HepG2 (cell line): Measurements from ENCODE around the gene SLC19A1. TPM values are rescaled to one million over a fixed set of nuclear protein-coding genes. Genes with fewer than 3 reads are reported as not detected.

Experiments used
- ATF1 ChIP-seq: IDR thresholded peaks from 2 replicates; pipeline ENCODE4 v1.6.1; 2016; ENCODE audit warnings: mild to moderate bottlenecking, control low read depth
- CC2D1A ChIP-seq: sonication (generic); formaldehyde crosslinking; IDR thresholded peaks from 2 replicates; pipeline ENCODE4 v1.8.1; 2023; ENCODE audit warnings: mild to moderate bottlenecking, missing genetic modification reagents
- MAFK ChIP-seq, 2 experiments: IDR thresholded peaks in 1 of 2; conservative IDR thresholded peaks in 1 of 2; 2 replicates each; pipeline ENCODE4 v1.6.1; 2011; ENCODE audit warnings: improper control_type of control experiment in 2 of 2, low read length in 2 of 2
- MIXL1 ChIP-seq: IDR thresholded peaks from 2 replicates; pipeline ENCODE4 v1.6.1; 2016
- SMAD3 ChIP-seq: sonication (generic); formaldehyde crosslinking; IDR thresholded peaks from 2 replicates; pipeline ENCODE4 v1.4.0; 2020; ENCODE audit warnings: missing genetic modification reagents
- SNAI1 ChIP-seq: sonication (generic); formaldehyde crosslinking; IDR thresholded peaks from 2 replicates; pipeline ENCODE4 v1.5.0; 2020; ENCODE audit warnings: mild to moderate bottlenecking, missing genetic modification reagents, borderline replicate concordance
- ZBTB10 ChIP-seq: sonication (generic); formaldehyde crosslinking; IDR thresholded peaks from 2 replicates; pipeline ENCODE4 v1.4.0; 2020; ENCODE audit warnings: missing genetic modification reagents, borderline replicate concordance
- ZNF503 ChIP-seq: sonication (generic); formaldehyde crosslinking; IDR thresholded peaks from 2 replicates; pipeline ENCODE4 v1.4.0; 2020; ENCODE audit warnings: missing genetic modification reagents
- polyA plus RNA-seq, 8 experiments: library from polyadenylated mRNA; depleted of rRNA in 3 of 8; stranded (reverse) in 7 of 8; unstranded in 1 of 8; fragments of >200 nt; fragmentation: Illumina TruSeq in 4 of 8; extraction: Trizol in 4 of 8; gene quantifications; 2 replicates each; pipeline versions ENCODE4 v1.2.1 to v1.2.3, GENCODE V29; 2011 to 2016; ENCODE audit warnings: low read depth in 4 of 8, missing spikeins in 1 of 8, mixed read lengths in 1 of 8; ENCODE audit not compliant: insufficient read depth in 1 of 8
- total RNA-seq, 5 experiments: library from RNA; depleted of rRNA; stranded (reverse); fragments of >200 nt; fragmentation: Illumina TruSeq; extraction: Trizol; gene quantifications; 2 replicates each; pipeline ENCODE4 v1.2.3, GENCODE V29; 2016; ENCODE audit warnings: low read depth in 1 of 5
- TF ChIP-seq, protein P1 (sequence below): sonication (generic); formaldehyde crosslinking; IDR thresholded peaks from 2 replicates; pipeline ENCODE4 v1.4.0; 2020; ENCODE audit warnings: missing genetic modification reagents, mild to moderate bottlenecking, borderline replicate concordance
- TF ChIP-seq, protein P2 (sequence below): sonication (generic); formaldehyde crosslinking; IDR thresholded peaks from 2 replicates; pipeline ENCODE4 v1.5.0; 2020; ENCODE audit warnings: mild to moderate bottlenecking, missing genetic modification reagents, moderate library complexity

SLC19A1 gene
- total and polyA plus RNA-seq, 2 of the 13 experiments (the other 11 are each of a cell fraction or from before 2014, with no cell fraction given): 21.8 to 23.0 TPM

GRCh38 chr21:45525910-45526306 lies 16.3 kb downstream of the SLC19A1 start (continued):
- TF ChIP-seq, protein P1, sequence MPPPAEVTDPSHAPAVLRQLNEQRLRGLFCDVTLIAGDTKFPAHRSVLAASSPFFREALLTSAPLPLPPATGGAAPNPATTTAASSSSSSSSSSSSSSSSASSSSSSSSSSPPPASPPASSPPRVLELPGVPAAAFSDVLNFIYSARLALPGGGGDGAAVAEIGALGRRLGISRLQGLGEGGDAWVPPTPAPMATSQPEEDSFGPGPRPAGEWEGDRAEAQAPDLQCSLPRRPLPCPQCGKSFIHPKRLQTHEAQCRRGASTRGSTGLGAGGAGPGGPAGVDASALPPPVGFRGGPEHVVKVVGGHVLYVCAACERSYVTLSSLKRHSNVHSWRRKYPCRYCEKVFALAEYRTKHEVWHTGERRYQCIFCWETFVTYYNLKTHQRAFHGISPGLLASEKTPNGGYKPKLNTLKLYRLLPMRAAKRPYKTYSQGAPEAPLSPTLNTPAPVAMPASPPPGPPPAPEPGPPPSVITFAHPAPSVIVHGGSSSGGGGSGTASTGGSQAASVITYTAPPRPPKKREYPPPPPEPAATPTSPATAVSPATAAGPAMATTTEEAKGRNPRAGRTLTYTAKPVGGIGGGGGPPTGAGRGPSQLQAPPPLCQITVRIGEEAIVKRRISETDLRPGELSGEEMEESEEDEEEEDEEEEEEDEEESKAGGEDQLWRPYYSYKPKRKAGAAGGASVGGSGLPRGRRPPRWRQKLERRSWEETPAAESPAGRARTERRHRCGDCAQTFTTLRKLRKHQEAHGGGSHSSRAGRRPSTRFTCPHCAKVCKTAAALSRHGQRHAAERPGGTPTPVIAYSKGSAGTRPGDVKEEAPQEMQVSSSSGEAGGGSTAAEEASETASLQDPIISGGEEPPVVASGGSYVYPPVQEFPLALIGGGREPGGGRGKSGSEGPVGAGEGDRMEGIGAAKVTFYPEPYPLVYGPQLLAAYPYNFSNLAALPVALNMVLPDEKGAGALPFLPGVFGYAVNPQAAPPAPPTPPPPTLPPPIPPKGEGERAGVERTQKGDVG (CRISPR knock-in tag): 0 out of 2 replicates have a peak, but pooled peaks have one; percentile 12
- TF ChIP-seq SNAI1 (CRISPR knock-in tag): no peak
- TF ChIP-seq, protein P2, sequence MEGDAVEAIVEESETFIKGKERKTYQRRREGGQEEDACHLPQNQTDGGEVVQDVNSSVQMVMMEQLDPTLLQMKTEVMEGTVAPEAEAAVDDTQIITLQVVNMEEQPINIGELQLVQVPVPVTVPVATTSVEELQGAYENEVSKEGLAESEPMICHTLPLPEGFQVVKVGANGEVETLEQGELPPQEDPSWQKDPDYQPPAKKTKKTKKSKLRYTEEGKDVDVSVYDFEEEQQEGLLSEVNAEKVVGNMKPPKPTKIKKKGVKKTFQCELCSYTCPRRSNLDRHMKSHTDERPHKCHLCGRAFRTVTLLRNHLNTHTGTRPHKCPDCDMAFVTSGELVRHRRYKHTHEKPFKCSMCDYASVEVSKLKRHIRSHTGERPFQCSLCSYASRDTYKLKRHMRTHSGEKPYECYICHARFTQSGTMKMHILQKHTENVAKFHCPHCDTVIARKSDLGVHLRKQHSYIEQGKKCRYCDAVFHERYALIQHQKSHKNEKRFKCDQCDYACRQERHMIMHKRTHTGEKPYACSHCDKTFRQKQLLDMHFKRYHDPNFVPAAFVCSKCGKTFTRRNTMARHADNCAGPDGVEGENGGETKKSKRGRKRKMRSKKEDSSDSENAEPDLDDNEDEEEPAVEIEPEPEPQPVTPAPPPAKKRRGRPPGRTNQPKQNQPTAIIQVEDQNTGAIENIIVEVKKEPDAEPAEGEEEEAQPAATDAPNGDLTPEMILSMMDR (CRISPR knock-in tag): no peak
- no peak for TF ChIP-seq MAFK (conservative IDR thresholded peaks at IDR 0.05 in 1 of 2, IDR thresholded peaks at IDR 0.05 in 1 of 2; ENCODE audit: low read length in 2 of 2)
- 0 out of 2 replicates have a peak, but pooled peaks have one; percentile 9 for TF ChIP-seq ZBTB10 (CRISPR knock-in tag)
- no peak for TF ChIP-seq CC2D1A
- no peak for TF ChIP-seq ATF1
- no peak for TF ChIP-seq MIXL1
- 0 out of 2 replicates have a peak, but pooled peaks have one; percentile 2 for TF ChIP-seq ZNF503
- TF ChIP-seq SMAD3 (CRISPR knock-in tag): no peak
